Activated T-cell treated with anti-CD3 and anti-CD28 coated beads, Interleukin-2, amount 50 U/mL, for 4 hours (primary cell): Measurements from ENCODE around the gene WDR4. TPM values are rescaled to one million over a fixed set of nuclear protein-coding genes. Genes with fewer than 3 reads are reported as not detected.
A peak's percentile ranks its signal among the peaks of the same experiment; 100 is the strongest.
"Not testable (repeated sequence)": the region's sequence is repeated elsewhere in the genome, so short reads cannot be mapped to it uniquely, and the experiment has no call there.

ENCODE experiments used
- ATAC-seq, 2 donors: fragments of 200-7000 bp; cut with Tn5 transposase; one replicate each; pipeline ENCODE4 v1.10.0; 2021
- DNase-seq: peaks from one replicate; pipeline ENCODE4 v3.0.0-alpha.2; 2020
- H3K27me3 Mint-ChIP-seq: one replicate; pipeline ENCODE4 v1.8.0; 2021; ENCODE audit warnings: low read depth, mixed read lengths
- H3K36me3 Mint-ChIP-seq: one replicate; pipeline ENCODE4 v1.8.0; 2022; ENCODE audit warnings: mixed read lengths; ENCODE audit not compliant: insufficient read depth
- H3K4me1 Mint-ChIP-seq: one replicate; pipeline ENCODE4 v1.8.0; 2021; ENCODE audit warnings: low read depth, mixed read lengths
- H3K4me3 Mint-ChIP-seq: one replicate; pipeline ENCODE4 v1.8.0; 2021; ENCODE audit warnings: mild to moderate bottlenecking, moderate library complexity, mixed read lengths
- H3K9me3 Mint-ChIP-seq: one replicate; pipeline ENCODE4 v1.8.0; 2021; ENCODE audit warnings: mixed read lengths
- total RNA-seq, 3 donors: library from RNA; stranded (reverse); gene quantifications; one replicate each; pipeline ENCODE4 v1.2.1, GENCODE V29; 2021

WDR4 gene
- total RNA-seq, 3 donors from 2014 or later = 66.9 to 88.9 (median 86.2) TPM

DNA sequence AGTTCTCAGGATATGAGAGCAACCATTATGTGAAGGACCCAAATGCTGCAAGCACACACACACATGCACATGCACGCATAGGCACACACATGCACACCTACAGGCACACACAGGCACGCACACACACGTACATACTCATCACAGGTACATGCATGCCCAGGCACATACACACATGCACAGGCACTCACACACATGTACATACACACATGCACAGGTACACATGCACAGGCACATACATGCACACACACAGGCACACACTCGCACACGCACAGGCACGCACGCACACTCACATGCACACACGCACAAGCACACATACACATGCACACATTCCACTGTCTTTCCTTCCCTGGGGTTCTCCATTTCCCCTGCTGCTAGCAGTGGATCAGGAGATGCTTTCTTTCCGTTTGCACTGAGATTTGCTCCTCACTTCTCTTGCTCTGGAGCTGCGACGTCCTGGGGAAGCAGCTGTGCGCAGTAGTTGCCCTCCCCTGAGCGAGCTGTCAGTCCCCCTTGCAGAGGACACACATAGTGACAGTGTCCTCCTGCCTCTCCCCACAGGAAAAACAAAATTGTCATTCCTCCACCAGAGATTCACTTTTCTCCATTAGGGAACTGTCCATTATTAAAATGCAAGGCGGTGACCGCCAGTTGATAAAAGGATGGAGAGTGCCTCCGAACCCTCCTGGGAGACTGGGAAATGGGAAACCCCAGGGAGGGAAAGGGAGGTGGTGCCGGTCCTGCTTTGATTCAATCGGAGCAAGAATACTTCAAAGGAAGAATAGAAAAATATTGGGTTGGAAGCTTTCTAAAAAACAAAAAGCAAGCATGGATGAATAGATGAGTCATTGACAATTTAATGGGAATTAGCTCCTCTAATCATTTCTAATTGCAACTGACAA, 69.5 kb downstream of the WDR4 start:
- no peaks in the 10 kb centered on the region for H3K36me3 Mint-ChIP-seq
- H3K27me3 Mint-ChIP-seq = peaks cover 5% of the 10 kb centered on the region
- H3K9me3 Mint-ChIP-seq = no peaks in the 10 kb centered on the region
- no peak overlapping the region for H3K4me3 Mint-ChIP-seq
- ATAC-seq (no peak), DNase-seq (no peak)
- no peaks in the 10 kb centered on the region for H3K4me1 Mint-ChIP-seq

DNA sequence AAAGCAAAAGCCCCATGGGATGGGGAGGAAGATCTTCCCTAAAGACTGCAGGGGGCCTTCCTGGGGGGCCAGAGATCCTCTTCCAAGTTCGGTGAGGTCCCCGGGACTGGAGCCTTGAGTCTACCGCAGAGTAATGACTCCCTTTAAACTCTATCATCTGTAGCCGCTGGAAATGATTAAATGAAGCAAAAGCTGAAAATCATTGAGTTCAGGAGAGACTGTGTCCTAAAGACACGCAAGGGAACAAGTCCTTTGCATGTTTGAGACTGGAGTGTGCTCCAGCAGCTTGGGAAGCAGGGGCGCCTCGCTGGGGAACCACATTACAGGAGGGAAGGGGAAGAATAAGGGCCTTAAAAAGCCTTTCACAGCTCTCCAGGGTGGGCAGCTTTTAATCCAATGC, 70.2 kb downstream of the WDR4 start:
- H3K4me3 Mint-ChIP-seq = no peak overlapping the region
- ATAC-seq = no peak

DNA sequence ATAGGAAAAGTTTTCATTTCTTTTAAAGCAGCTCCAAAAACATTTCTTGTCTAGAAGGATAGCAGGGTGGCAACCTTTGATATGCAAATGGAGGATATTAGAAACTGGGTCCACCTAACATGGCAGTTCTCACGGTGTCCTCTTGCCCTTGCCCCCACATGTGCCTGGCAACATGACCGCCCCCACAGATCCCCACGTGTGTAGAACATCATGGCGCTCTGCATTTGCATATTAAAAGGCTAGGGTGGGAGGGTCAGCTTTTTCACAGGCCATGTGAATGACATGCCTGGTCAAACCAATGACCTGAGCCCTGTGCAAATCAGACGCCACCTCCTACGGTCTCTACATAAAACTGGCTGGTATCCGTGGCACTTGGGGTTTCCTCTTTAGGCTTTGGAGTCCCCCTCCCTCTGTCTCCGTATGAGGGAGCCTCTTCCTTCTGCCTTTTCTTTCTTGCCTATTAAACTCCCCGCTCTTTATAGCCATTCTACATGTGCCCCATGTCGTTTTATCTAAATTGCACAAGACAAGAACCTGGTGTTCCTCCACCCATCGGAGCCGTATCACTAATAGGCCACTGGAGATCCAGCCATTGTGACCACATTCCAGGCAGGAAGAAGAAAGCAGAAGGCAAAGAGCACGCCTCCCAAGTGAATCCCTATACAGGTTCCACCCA, 71.3 kb downstream of the WDR4 start:
- no peaks in the 10 kb centered on the region for H3K4me1 Mint-ChIP-seq
- ATAC-seq = no peak
- no peak overlapping the region for H3K4me3 Mint-ChIP-seq
- H3K36me3 Mint-ChIP-seq = no peaks in the 10 kb centered on the region
- no peak for DNase-seq
- H3K27me3 Mint-ChIP-seq = peaks cover 5% of the 10 kb centered on the region
- H3K9me3 Mint-ChIP-seq = no peaks in the 10 kb centered on the region

More for the DNA sequence above, 70.2 kb downstream of the WDR4 start:
- Mint-ChIP-seq H3K36me3 (no peaks in the 10 kb centered on the region), H3K4me1 (no peaks in the 10 kb centered on the region), H3K27me3 (peaks cover 5% of the 10 kb centered on the region), H3K9me3 (no peaks in the 10 kb centered on the region)
- DNase-seq = no peak

DNA sequence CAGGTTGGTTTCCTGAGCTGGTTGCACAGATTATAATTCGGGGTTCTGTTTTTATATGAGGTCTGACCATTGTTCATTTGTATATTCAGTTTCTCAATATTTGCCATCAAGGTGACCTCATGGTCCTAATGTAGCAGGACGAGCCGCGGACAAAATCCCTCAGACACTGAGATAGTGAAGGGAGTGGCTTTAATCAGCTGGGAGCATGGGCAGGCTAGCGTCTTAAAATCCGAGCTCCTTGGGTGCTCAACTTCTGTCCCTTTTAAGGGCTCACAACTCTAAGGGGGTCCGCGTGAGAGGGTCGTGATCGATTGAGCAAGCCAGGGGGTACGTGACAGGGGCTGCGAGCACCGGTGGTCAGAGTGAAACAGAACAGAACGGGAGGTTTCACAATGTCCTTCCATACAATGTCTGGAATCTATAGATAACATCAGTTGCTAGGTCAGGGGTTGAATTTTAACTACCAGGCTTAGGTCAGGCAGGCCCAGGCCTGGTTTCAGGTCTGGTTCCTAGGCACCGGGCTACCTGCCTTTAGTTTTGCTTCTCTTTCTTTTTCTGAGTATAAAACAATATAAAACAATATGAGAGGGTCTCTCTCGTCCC, 71.9 kb downstream of the WDR4 start:
- not testable (repeated sequence) for H3K9me3 Mint-ChIP-seq, H3K4me1 Mint-ChIP-seq, H3K36me3 Mint-ChIP-seq, H3K27me3 Mint-ChIP-seq, H3K4me3 Mint-ChIP-seq, ATAC-seq, DNase-seq

DNA sequence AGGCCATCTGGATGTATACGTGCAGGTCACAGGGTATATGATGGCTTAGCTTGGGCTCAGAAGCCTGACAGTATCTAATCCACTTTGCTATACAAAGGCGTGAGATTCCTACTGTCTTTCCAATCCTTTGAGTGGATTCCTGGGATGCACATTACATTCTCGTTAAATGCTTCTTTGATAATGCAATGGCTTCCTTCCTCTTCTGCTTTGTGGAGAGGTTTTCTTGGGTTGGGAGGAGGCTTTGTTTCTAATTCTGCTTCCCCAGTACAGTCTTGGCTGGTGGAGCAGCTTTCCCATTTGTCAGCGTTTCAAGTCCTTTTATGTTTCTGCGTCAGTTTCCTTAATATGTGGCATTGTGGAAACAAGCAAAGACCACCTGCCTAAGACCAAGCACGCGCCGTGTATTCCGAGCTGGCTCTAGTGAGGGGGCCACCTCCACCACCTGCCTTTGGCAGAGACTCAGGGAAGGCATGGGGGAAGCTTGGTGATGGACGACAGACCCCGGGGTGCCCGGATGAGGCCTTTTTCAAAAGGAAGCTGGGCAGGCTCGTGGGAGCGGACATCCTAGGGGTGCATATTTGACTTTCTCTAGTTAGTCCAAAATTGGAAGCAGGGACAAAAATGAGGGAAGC, 72.7 kb downstream of the WDR4 start:
- H3K9me3 Mint-ChIP-seq = no peaks in the 10 kb centered on the region
- ATAC-seq (no peak), DNase-seq (no peak)
- no peaks in the 10 kb centered on the region for H3K4me1 Mint-ChIP-seq
- H3K27me3 Mint-ChIP-seq = peaks cover 5% of the 10 kb centered on the region
- no peak overlapping the region for H3K4me3 Mint-ChIP-seq
- no peaks in the 10 kb centered on the region for H3K36me3 Mint-ChIP-seq

DNA sequence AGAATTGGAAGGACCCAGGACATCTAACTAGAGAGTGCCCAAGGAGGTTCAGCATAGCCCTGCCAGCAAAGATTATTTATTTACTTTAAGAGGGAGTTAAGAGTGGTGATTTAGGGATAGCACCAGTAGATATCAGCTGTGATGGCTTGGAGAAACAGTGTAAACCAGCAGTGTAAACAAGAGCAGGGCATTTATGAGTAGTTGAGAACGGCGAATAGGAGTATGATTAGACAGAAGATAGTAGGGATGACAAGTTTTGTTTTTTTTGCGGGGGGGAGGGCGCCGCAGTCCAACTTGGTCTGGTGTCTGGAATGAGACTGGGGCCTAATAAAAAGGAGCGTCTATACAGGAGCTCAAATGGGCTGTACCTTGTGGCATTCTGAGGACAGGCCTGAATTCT, 77.7 kb downstream of the WDR4 start:
- H3K9me3 Mint-ChIP-seq, ATAC-seq, DNase-seq, H3K36me3 Mint-ChIP-seq, H3K4me3 Mint-ChIP-seq, H3K27me3 Mint-ChIP-seq: not testable (repeated sequence)
- peaks cover 10% of the 10 kb centered on the region for H3K4me1 Mint-ChIP-seq

DNA sequence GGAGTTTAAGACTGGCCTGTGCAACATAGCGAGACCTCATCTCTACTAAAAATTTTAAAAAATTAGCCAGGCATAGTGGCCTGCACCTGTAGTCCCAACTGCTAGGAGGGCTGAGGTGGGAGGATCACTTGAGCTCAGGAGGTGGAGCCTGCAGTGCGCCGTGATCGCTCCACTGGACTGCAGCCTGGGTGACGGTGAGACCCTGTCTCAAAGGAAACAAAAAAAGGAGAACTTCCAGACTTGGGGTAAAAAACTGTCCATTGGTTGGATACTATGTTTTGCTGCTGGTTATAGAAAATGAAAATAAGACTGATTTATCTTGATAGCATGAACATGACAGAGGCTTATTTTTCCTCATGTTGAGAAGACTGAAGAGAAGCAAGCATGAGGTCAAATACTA, 79.4 kb downstream of the WDR4 start:
- Mint-ChIP-seq H3K9me3 (no peaks in the 10 kb centered on the region), H3K36me3 (no peaks in the 10 kb centered on the region), H3K4me1 (peaks cover 10% of the 10 kb centered on the region), H3K27me3 (no peaks in the 10 kb centered on the region), H3K4me3 (no peak overlapping the region)
- ATAC-seq (no peak), DNase-seq (no peak)

DNA sequence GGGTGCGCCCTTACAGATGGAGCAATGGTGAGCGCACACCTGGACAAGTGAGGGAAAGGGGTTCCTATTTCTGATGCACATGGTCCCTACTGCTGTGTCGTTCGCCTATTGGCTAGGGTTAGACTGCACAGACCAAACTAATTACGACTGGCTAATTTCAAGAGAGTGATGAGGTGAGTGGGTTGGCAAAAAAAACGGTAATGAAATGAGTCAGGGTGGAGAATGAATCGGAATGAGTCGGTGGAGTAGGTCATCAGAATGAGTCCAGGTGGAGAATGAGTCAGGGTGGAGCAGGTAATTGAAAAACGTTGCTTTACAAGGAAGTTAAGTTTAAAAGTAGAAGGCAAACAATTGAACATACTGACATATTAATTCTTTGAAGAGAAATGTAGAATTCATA, 79.8 kb downstream of the WDR4 start:
- ATAC-seq = peak; percentile 87 to 93
- H3K4me1 Mint-ChIP-seq = peaks cover 10% of the 10 kb centered on the region
- no peaks in the 10 kb centered on the region for H3K27me3 Mint-ChIP-seq
- no peaks in the 10 kb centered on the region for H3K9me3 Mint-ChIP-seq
- no peak for DNase-seq
- H3K4me3 Mint-ChIP-seq = no peak overlapping the region
- no peaks in the 10 kb centered on the region for H3K36me3 Mint-ChIP-seq

Other genes starting within 250 kb of the WDR4 start
- gene PDE9A, start 225.9 kb downstream of the WDR4 start, total RNA-seq = 1 to 10 TPM in 2 of 3 donors, under 1 TPM in 1; 0.90 to 4.7 (median 2.5) TPM
- 10 to 100 TPM; 18.6 to 26.6 (median 20.6) TPM for gene NDUFV3, start 13.8 kb upstream of the WDR4 start, total RNA-seq
- not detected for gene ERVH48-1, start 46.1 kb upstream of the WDR4 start, total RNA-seq
- 10 to 100 TPM; 17.5 to 20.7 (median 19.9) TPM for gene PKNOX1, start 95.0 kb upstream of the WDR4 start, total RNA-seq
- gene CBS, start 196.3 kb upstream of the WDR4 start, total RNA-seq = 1 to 10 TPM; 5.5 to 9.4 (median 8.4) TPM
- 10 to 100 TPM; 17.8 to 57.1 (median 27.0) TPM for gene U2AF1, start 228.0 kb upstream of the WDR4 start, total RNA-seq